RWPE1 (cell line): Measurements from ENCODE around the gene RNF6.

ENCODE experiments used
- CTCF ChIA-PET: fragments of 350-600 bp; sonication (Branson Sonifier 250); formaldehyde crosslinking; extraction: SDS; loops from one replicate; lab custom pipeline; 2021; lab: Yijun Ruan, JAX
- POLR2A ChIA-PET: fragments of 400-600 bp; formaldehyde crosslinking; extraction: SDS; loops from one replicate; lab custom pipeline; 2020; ENCODE audit warnings: antibody characterized with exemption; ENCODE audit not compliant: low non-redundant PET; lab: Yijun Ruan, JAX
- DNase-seq: peaks from one replicate; pipeline ENCODE4 v3.0.0; 2012; ENCODE audit warnings: low spot score
- H3K27ac ChIP-seq: fragments of 450-650 bp; 2 replicates; pipeline ENCODE4 v1.5.1; 2017
- TF ChIP-seq, protein P1 (sequence below): fragments of 450-650 bp; conservative IDR thresholded peaks from 2 replicates; pipeline ENCODE4 v1.5.1; 2017; ENCODE audit warnings: low read depth, mild to moderate bottlenecking

RNF6 gene

DNA sequence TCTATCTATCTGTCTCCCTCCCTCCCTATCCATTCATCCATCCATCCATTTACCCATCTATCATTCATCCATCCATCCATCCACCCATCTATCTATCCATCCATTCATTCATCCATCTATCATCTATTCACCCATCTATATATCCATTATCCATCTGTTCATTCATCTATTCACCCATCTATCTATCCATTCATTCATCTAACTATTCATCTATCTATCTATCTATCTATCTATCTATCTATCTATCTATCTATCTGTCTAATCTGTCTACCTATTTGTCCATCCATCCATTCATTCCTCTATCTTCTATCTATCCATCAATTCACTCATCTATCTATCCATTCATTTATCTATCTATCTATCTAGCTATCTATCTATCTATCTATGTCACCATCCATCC is 27.4 kb upstream of the RNF6 start:
- no peak overlapping the region for H3K27ac ChIP-seq
- ChIA-PET POLR2A (no interaction called here), CTCF (no interaction called here)
- TF ChIP-seq, protein P1, sequence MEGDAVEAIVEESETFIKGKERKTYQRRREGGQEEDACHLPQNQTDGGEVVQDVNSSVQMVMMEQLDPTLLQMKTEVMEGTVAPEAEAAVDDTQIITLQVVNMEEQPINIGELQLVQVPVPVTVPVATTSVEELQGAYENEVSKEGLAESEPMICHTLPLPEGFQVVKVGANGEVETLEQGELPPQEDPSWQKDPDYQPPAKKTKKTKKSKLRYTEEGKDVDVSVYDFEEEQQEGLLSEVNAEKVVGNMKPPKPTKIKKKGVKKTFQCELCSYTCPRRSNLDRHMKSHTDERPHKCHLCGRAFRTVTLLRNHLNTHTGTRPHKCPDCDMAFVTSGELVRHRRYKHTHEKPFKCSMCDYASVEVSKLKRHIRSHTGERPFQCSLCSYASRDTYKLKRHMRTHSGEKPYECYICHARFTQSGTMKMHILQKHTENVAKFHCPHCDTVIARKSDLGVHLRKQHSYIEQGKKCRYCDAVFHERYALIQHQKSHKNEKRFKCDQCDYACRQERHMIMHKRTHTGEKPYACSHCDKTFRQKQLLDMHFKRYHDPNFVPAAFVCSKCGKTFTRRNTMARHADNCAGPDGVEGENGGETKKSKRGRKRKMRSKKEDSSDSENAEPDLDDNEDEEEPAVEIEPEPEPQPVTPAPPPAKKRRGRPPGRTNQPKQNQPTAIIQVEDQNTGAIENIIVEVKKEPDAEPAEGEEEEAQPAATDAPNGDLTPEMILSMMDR = no peak
- DNase-seq = no peak

DNA sequence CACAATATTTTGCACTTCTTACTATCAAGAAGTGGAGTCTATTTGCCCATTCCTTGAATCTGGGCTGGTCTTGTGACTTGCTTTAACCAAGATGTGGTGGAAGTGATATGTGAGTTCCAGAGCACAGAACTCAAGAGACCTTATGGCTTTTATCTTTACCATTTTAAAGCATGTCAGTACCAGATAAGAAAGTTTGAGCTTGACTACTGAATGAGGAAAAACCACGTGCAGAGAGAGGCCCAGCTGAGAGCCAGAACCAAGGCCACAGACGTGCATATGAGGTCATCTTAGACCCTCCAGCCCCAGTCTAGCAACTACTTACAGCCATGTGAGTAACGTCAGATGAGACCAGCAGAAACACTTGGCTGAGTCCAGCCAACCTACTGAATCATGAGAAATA is 25.5 kb upstream of the RNF6 start:
- CTCF ChIA-PET = no interaction called here
- TF ChIP-seq, protein P1 = no peak
- POLR2A ChIA-PET = no interaction called here
- DNase-seq = no peak
- no peak overlapping the region for H3K27ac ChIP-seq

DNA sequence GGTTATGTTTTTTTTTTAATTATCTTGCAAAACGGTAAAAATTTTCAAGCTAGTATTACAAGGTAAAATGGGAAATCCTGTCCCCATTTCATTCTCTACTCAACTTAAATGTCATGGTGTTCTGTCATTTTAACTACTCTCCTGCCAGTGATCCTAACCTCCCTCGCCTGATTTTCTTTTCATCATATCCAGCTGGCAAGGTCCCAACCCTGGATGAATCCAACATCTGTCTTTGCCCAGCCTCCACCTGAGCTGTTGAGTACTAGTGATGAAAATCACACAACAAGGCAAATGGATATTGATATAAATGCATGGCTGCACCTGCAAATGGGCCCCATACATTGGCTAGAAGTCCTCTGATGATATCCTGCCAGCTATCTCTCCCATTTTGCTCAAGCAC is 24.9 kb upstream of the RNF6 start:
- TF ChIP-seq, protein P1 = no peak
- no peak overlapping the region for H3K27ac ChIP-seq
- ChIA-PET POLR2A (no interaction called here), CTCF (interaction anchor here (0.6 kb wide), 1 partner anchor 255 kb away, joined by 3 read pairs; no protein-coding TSS in a partner anchor)
- DNase-seq = no peak

DNA sequence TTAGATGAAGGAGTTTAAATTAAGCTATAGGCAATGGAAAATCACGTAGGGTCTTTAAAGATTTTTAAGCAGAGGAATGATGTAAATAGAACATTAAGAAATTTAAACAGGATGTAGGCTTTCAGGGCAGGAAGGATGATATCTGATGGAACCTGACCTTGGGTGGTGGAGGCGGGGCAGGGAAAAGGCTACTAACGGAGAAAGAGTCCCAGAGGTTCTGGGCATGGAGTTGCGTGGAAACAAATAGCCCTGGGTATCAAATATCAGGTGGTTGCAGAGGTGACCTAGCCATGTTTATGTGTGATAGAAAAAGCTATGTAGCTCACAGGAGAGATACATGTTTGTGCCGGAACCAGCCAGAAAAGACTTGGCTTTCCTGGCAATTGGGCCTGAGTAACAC is 24.0 kb upstream of the RNF6 start:
- CTCF ChIA-PET = no interaction called here
- TF ChIP-seq, protein P1 = no peak
- POLR2A ChIA-PET = interaction anchor here (0.6 kb wide), 1 partner anchor 93 kb away, joined by 3 read pairs; no protein-coding TSS in a partner anchor
- no peak for DNase-seq
- no peak overlapping the region for H3K27ac ChIP-seq

DNA sequence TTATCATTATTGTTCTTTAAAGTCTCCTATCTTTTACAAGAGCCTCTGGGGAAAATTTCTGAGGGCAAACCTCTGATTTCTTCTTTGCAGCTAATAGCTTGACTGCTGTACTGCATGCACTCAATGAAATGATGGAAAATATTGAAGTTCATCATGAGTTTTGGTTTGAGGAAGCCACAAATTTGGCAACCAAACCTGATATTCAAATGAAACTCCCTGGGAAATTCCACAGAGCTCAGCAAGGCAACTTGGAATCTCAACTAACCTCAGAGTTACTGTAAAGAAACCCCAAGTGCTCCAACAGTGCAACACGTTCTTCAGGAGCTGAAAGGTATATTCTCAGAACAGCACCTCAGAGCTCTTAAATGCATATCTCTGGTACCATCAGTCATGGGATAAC is 14.2 kb upstream of the RNF6 start:
- TF ChIP-seq, protein P1 = no peak
- DNase-seq = no peak
- no peak overlapping the region for H3K27ac ChIP-seq
- ChIA-PET POLR2A (no interaction called here), CTCF (no interaction called here)

DNA sequence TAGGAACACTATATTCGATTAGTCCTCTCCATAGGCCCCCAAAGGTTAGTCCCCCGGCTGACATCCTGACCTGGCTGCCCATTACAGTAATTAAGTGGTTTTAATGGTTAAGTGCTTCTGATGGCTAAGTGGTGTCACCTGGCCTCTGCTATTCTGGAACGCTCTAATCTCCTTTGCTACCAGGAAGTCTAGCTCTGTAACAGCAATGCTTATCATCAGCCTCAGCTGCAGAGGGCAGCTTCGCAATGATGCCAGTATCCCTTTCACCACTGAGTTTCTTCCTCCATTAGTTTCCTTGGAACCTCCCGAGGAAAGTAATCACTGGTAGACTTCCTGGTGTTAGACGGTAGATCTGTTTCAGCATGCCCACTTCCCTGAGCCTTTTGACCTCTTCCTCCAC is 8.6 kb upstream of the RNF6 start:
- ChIA-PET CTCF (no interaction called here), POLR2A (no interaction called here)
- DNase-seq = no peak
- TF ChIP-seq, protein P1 = no peak
- no peak overlapping the region for H3K27ac ChIP-seq
